ENCODE data around the gene KRTAP9-7. TPM values are rescaled to one million over a fixed set of nuclear protein-coding genes. Genes with fewer than 3 reads are reported as not detected.

The KRTAP9-7 gene
- total and polyA plus RNA-seq, 2 of the 4 experiments (the other 2 are of a cell fraction), result not detected

DNA sequence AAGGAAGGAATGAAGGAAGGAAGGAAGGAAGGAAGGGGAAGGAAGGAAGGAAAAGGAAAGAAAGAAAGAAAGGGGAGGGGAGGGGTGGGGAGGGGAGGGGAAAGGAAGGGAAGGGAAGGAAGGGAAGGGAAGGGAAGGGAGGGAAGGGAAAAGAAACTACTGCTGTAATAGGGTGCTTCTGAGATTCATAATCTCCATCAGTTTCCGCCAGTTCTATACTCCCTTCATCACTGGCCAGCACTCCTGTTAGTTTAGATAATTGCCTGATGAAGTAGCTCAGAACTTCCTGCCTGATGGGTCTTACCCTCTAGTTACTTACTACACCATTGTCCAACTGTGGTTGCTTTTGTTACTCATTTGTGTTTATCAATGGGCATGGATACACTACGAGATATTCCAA lies 12.3 kb upstream of the KRTAP9-7 start:
- Histone ChIP-seq H3K27me3 (ENCODE audit: control insufficient read depth, insufficient read depth, low read length) (peaks cover 9% of the 10 kb centered on the region), H3K79me1 (ENCODE audit: low read depth in 1 of 2, low read length in 2 of 2) (no peaks in the 10 kb centered on the region), H2BK15ac (ENCODE audit: low read depth, low read length) (no peak overlapping the region), H4K8ac (ENCODE audit: low read depth in 2 of 2, low read length in 2 of 2) (no peak overlapping the region), H2BK20ac (ENCODE audit: low read depth, low read length) (no peak overlapping the region), H2BK120ac (ENCODE audit: low read depth, low read length) (no peak overlapping the region), H2AK5ac (ENCODE audit: low read depth, low read length) (no peak overlapping the region), H3K27ac (ENCODE audit: insufficient read depth, low read length) (no peak overlapping the region), H2AFZ (replicated peaks; ENCODE audit: low read length, poor library complexity) (no peak overlapping the region), H3K36me3 (ENCODE audit: control insufficient read depth, insufficient read depth, low read length) (no peaks in the 10 kb centered on the region), H3K4ac (ENCODE audit: low read depth, low read length) (no peak overlapping the region), H2BK5ac (ENCODE audit: low read depth, low read length, poor library complexity, severe bottlenecking) (no peak overlapping the region), H3K9ac (ENCODE audit: low read depth, low read length) (no peak overlapping the region), H4K91ac (ENCODE audit: insufficient read depth, low read depth, low read length) (no peak overlapping the region), H3K4me1 (ENCODE audit: control insufficient read depth, insufficient read depth, low read length) (no peaks in the 10 kb centered on the region), H3K14ac (replicated peaks; ENCODE audit: low read depth, low read length) (no peak overlapping the region), H4K20me1 (ENCODE audit: insufficient read depth, low read length) (no peaks in the 10 kb centered on the region), H3K4me3 (ENCODE audit: insufficient read depth, low read depth, low read length) (no peak overlapping the region), H3K9me1 (ENCODE audit: insufficient read depth, low read length) (no peaks in the 10 kb centered on the region), H3K9me3 (ENCODE audit: control insufficient read depth, insufficient read depth, low read length) (no peaks in the 10 kb centered on the region), H3K56ac (ENCODE audit: extremely low read depth, insufficient read depth, low read length) (no peak overlapping the region), H4K5ac (ENCODE audit: low read depth, low read length) (no peak overlapping the region), H3K23ac (ENCODE audit: low read depth, low read length) (no peak overlapping the region), H3K18ac (ENCODE audit: low read depth, low read length) (no peak overlapping the region), H2AK9ac (replicated peaks; ENCODE audit: low read depth, low read length, poor library complexity) (no peak overlapping the region), H3K4me2 (ENCODE audit: low read depth, low read length) (no peak overlapping the region)
- TF ChIP-seq CTCF (conservative IDR thresholded peaks at IDR 0.05; ENCODE audit: low read depth, low read length) (no peak), POLR2A (IDR thresholded peaks at IDR 0.05; ENCODE audit: low read depth, low read length) (no peak), RFX5 (IDR thresholded peaks at IDR 0.05; ENCODE audit: low read depth, low read length) (no peak), RCOR1 (IDR thresholded peaks at IDR 0.05; ENCODE audit: insufficient replicate concordance, low read length) (no peak), MAFK (IDR thresholded peaks at IDR 0.05; ENCODE audit: low read depth, low read length) (no peak), MXI1 (IDR thresholded peaks at IDR 0.05; ENCODE audit: borderline replicate concordance, low read depth, low read length) (no peak), BHLHE40 (IDR thresholded peaks at IDR 0.05; ENCODE audit: low read depth, low read length) (no peak), NFE2L2 (IDR thresholded peaks at IDR 0.05; ENCODE audit: low read depth, low read length) (no peak)
- BruUV-seq (replicated peaks), result no TSS peak
- ChIA-PET CTCF (no interaction called here), POLR2A (ENCODE audit: unreplicated experiment) (no interaction called here)
- DNase-seq (no peak), ATAC-seq (ENCODE audit: low read depth) (no peak)
- no CpG with 5 or more reads among the region's 2 CpGs for WGBS, 2 experiments (ENCODE audit: extremely low coverage in 2 of 2, insufficient read length in 1 of 2)
- intact Hi-C loops (cut with micrococcal nuclease) (no loop called here), in situ Hi-C loops (cut with MboI; ENCODE audit: low sequenced_read_pairs) (no loop called here), dilution Hi-C loops (cut with HindIII; ENCODE audit: low sequenced_read_pairs, unreplicated experiment) (no loop called here)
